Upper lobe of left lung (tissue), 6 donors: ENCODE measurements around the gene ARHGEF2. TPM values are rescaled to one million over a fixed set of nuclear protein-coding genes. Genes with fewer than 3 reads are reported as not detected.
A peak's percentile ranks its signal among the peaks of the same experiment; 100 is the strongest.

ENCODE experiments used
- ATAC-seq, 2 donors: fragments of 200-7000 bp; cut with Tn5 transposase; one replicate each; pipeline ENCODE4 v1.9.1; 2022; ENCODE audit warnings: mild to moderate bottlenecking in 2 of 2, moderate library complexity in 2 of 2; ENCODE audit not compliant: low FRiP score in 2 of 2
- DNase-seq, 2 donors: peaks; one replicate each; pipeline ENCODE4 v3.0.0-alpha.2; 2019 to 2020
- H3K27ac ChIP-seq, 4 donors: fragments of 200-600 bp; sonication (generic); one replicate each; pipeline ENCODE4 v1.5.1; 2016 to 2019
- H3K27me3 ChIP-seq, 4 donors: fragments of 200-600 bp; sonication (generic); one replicate each; pipeline ENCODE4 v1.5.1; 2017 to 2019
- H3K36me3 ChIP-seq, 4 donors: fragments of 200-600 bp; sonication (generic); one replicate each; pipeline ENCODE4 v1.5.1; 2016 to 2019
- H3K4me1 ChIP-seq, 4 donors: fragments of 200-600 bp; sonication (generic); one replicate each; pipeline ENCODE4 v1.5.1; 2018 to 2019
- H3K4me3 ChIP-seq, 4 donors: fragments of 200-600 bp; sonication (generic); one replicate each; pipeline ENCODE4 v1.5.1; 2017 to 2019; ENCODE audit warnings: mild to moderate bottlenecking in 2 of 4, moderate library complexity in 1 of 4
- H3K9me3 ChIP-seq, 4 donors: fragments of 200-600 bp; sonication (generic); one replicate each; pipeline ENCODE4 v1.5.1; 2018 to 2019
- CTCF ChIP-seq, 6 experiments: fragments of 450-650 bp in 4 of 6; fragments of 200-600 bp in 2 of 6; sonication (generic) in 2 of 6; IDR thresholded peaks; one replicate each; pipeline ENCODE4 v1.5.1; 2016 to 2019; ENCODE audit warnings: antibody characterized with exemption in 6 of 6
- EP300 ChIP-seq, 4 donors: sonication (generic); formaldehyde crosslinking; IDR thresholded peaks; one replicate each; pipeline ENCODE4 v1.5.1; 2017; ENCODE audit warnings: antibody characterized with exemption in 4 of 4, control low read depth in 2 of 4
- POLR2A ChIP-seq, 4 donors: fragments of 450-650 bp; IDR thresholded peaks; one replicate each; pipeline ENCODE4 v1.5.1; 2016 to 2017; ENCODE audit warnings: antibody characterized with exemption in 4 of 4, mild to moderate bottlenecking in 2 of 4
- POLR2AphosphoS5 ChIP-seq, 2 donors: sonication (generic); formaldehyde crosslinking; IDR thresholded peaks; one replicate each; pipeline ENCODE4 v1.5.1; 2017; ENCODE audit warnings: antibody characterized with exemption in 2 of 2
- WGBS, 2 donors: methylation state at CpG; one replicate each; pipeline ENCODE4 v1.1.5; 2017 to 2018; 5-methylcytosine and 5-hydroxymethylcytosine counted together
- total RNA-seq, 6 donors: library from RNA; depleted of rRNA in 4 of 6; stranded (reverse); fragments of >200 nt in 4 of 6; gene quantifications; one replicate each; pipeline versions ENCODE4 v1.1.0 to v1.2.1, GENCODE V29; 2016 to 2021
- donor health status: DM: no; HTN: no; CAD: no; lungs with moderate emphysema.
- donor health status: DM: no; HTN: yes; CAD: no; lungs with severe emphysema.

The ARHGEF2 gene
- total RNA-seq, 6 donors from 2014 or later: 198 to 969 (median 229) TPM

- Histone ChIP-seq H3K4me3 (peak overlapping the region in 3 of 4 donors; percentile 67 to 97 (median 72)), H3K9me3 (no peaks in the 10 kb centered on the region), H3K27ac (peak overlapping the region in 3 of 4 donors; percentile 89 to 91 (median 90)), H3K27me3 (no peaks in the 10 kb centered on the region), H3K4me1 (peaks cover 12 to 29% (median 19%) of the 10 kb centered on the region in 4 donors), H3K36me3 (peaks cover 3 to 38% (median 18%) of the 10 kb centered on the region in 4 donors)
- ATAC-seq (no peak), DNase-seq (no peak)
- TF ChIP-seq POLR2A (IDR thresholded peaks at IDR 0.05) (no peak), POLR2AphosphoS5 (IDR thresholded peaks at IDR 0.05) (no peak), EP300 (IDR thresholded peaks at IDR 0.05) (no peak), CTCF (IDR thresholded peaks at IDR 0.05) (no peak)
- WGBS, 2 donors: 3% methylated on average over 4 of the region's 4 CpGs
These were observed 42.7 kb upstream of the ARHGEF2 start for GRCh38 chr1:156021093-156021428.

GRCh38 chr1:156020293-156021092 is 42.1 kb upstream of the ARHGEF2 start, which contains the start of gene SSR2:
SSR2 (minus strand) TSS chr1:156020951; CDS start chr1:156020167, 784 bp downstream.
- Histone ChIP-seq H3K9me3 (no peaks in the 10 kb centered on the region), H3K27ac (peak within 1 kb of the TSS; percentile 89 to 91 (median 90)), H3K4me3 (peak within 1 kb of the TSS; percentile 46 to 97 (median 70)), H3K27me3 (no peaks in the 10 kb centered on the region), H3K36me3 (peaks cover 3 to 44% (median 20%) of the 10 kb centered on the region in 4 donors), H3K4me1 (peaks cover 12 to 25% (median 19%) of the 10 kb centered on the region in 4 donors)
- TF ChIP-seq POLR2A (IDR thresholded peaks at IDR 0.05) (peak in 3 of 4 donors; percentile 14 to 70 (median 18)), CTCF (IDR thresholded peaks at IDR 0.05) (no peak), POLR2AphosphoS5 (IDR thresholded peaks at IDR 0.05) (peak; percentile 90 to 95), EP300 (IDR thresholded peaks at IDR 0.05) (peak in 1 of 4 donors; percentile 31)
- 0% methylated on average over 15 to 29 of the region's 45 CpGs for WGBS, 2 donors
- ATAC-seq (peak; percentile 95 to 99), DNase-seq (peak; percentile 84 to 93)

- ATAC-seq: no peak
- DNase-seq: no peak
- peak overlapping the region; percentile 89 to 91 (median 90) for H3K27ac ChIP-seq
- TF ChIP-seq POLR2A (IDR thresholded peaks at IDR 0.05) (no peak), CTCF (IDR thresholded peaks at IDR 0.05) (no peak), EP300 (IDR thresholded peaks at IDR 0.05) (no peak), POLR2AphosphoS5 (IDR thresholded peaks at IDR 0.05) (no peak)
- no peaks in the 10 kb centered on the region for H3K9me3 ChIP-seq
- no peaks in the 10 kb centered on the region for H3K27me3 ChIP-seq
- peak overlapping the region; percentile 46 to 97 (median 70) for H3K4me3 ChIP-seq
- 26 to 48% methylated on average over 8 of the region's 8 CpGs for WGBS, 2 donors
- peaks cover 3 to 46% (median 23%) of the 10 kb centered on the region in 4 donors for H3K36me3 ChIP-seq
- H3K4me1 ChIP-seq: peaks cover 12 to 25% (median 19%) of the 10 kb centered on the region in 4 donors
These were observed 41.6 kb upstream of the ARHGEF2 start for GRCh38 chr1:156019946-156020292.

GRCh38 chr1:156014829-156015228 is 36.5 kb upstream of the ARHGEF2 start:
- H3K27me3 ChIP-seq: no peaks in the 10 kb centered on the region
- no peaks in the 10 kb centered on the region for H3K9me3 ChIP-seq
- WGBS, 2 donors: 81 to 90% methylated on average over 7 of the region's 7 CpGs
- TF ChIP-seq POLR2AphosphoS5 (IDR thresholded peaks at IDR 0.05): no peak
- TF ChIP-seq POLR2A (IDR thresholded peaks at IDR 0.05): no peak
- TF ChIP-seq EP300 (IDR thresholded peaks at IDR 0.05): no peak
- TF ChIP-seq CTCF (IDR thresholded peaks at IDR 0.05): no peak
- peaks cover 20 to 96% (median 66%) of the 10 kb centered on the region in 4 donors for H3K36me3 ChIP-seq
- no peak for DNase-seq
- no peak for ATAC-seq
- no peak overlapping the region for H3K4me3 ChIP-seq
- peaks cover 10 to 25% (median 16%) of the 10 kb centered on the region in 4 donors for H3K4me1 ChIP-seq
- no peak overlapping the region for H3K27ac ChIP-seq
